Kidney (tissue), 14 donors: ENCODE measurements around the gene MLN. TPM values are rescaled to one million over a fixed set of nuclear protein-coding genes. Genes with fewer than 3 reads are reported as not detected.

Experiments
- DNase-seq, 5 donors: peaks; one replicate each; pipeline ENCODE4 v3.0.0-alpha.2; 2013 to 2020
- FAIRE-seq: peaks from 2 replicates; lab custom pipeline; 2012; peaks lifted over from hg19 to GRCh38; lab: Jason Lieb, UNC
- H3K27ac ChIP-seq, 2 donors: one replicate each; pipeline ENCODE4 v1.7.0; 2013; ENCODE audit warnings: low read depth in 2 of 2, low read length in 2 of 2, inconsistent platforms in 1 of 2
- H3K27me3 ChIP-seq: one replicate; pipeline ENCODE4 v1.7.1; 2013; ENCODE audit warnings: low read length, inconsistent platforms; ENCODE audit not compliant: control insufficient read depth, insufficient read depth
- H3K36me3 ChIP-seq, 3 donors: one replicate each; pipeline versions ENCODE4 v1.7.0 to v1.7.1; 2013; ENCODE audit warnings: low read length in 3 of 3, control low read depth in 1 of 3, inconsistent platforms in 1 of 3; ENCODE audit not compliant: insufficient read depth in 3 of 3, control insufficient read depth in 2 of 3
- H3K4me1 ChIP-seq, 3 donors: one replicate each; pipeline versions ENCODE4 v1.7.0 to v1.7.1; 2013; ENCODE audit warnings: low read length in 3 of 3, inconsistent platforms in 1 of 3, low read depth in 1 of 3; ENCODE audit not compliant: control insufficient read depth in 2 of 3, insufficient read depth in 2 of 3
- H3K4me3 ChIP-seq, 3 donors: one replicate each; pipeline versions ENCODE4 v1.7.0 to v1.8.1; 2013; ENCODE audit warnings: low read length in 3 of 3, control low read depth in 1 of 3, inconsistent platforms in 1 of 3
- H3K9ac ChIP-seq, 3 donors: one replicate each; pipeline versions ENCODE4 v1.7.0 to v1.7.1; 2013; ENCODE audit warnings: low read length in 3 of 3, control low read depth in 1 of 3, inconsistent platforms in 1 of 3
- H3K9me3 ChIP-seq, 3 donors: one replicate each; pipeline versions ENCODE4 v1.7.0 to v1.7.1; 2013; ENCODE audit warnings: low read length in 3 of 3, control low read depth in 1 of 3, inconsistent platforms in 1 of 3; ENCODE audit not compliant: control insufficient read depth in 2 of 3, insufficient read depth in 1 of 3
- intact Hi-C: fragments of 100-400 bp; cut with DNase I; formaldehyde crosslinking; loops from one replicate; pipeline ENCODE4 v1.11.1; 2022
- polyA plus RNA-seq: library from polyadenylated mRNA; stranded (reverse); fragments of 350-450 nt; fragmentation: Illumina TruSeq; extraction: RNeasy Lipid Tissue Mini Kit (QIAGEN cat#74804); gene quantifications from one replicate; pipeline ENCODE4 v1.2.3, GENCODE V29; 2014; ENCODE audit warnings: low read depth, low replicate concordance; ENCODE audit not compliant: insufficient read depth
- total RNA-seq: library from RNA; stranded (reverse); fragmentation: NEBNext Ultra II Directional; extraction: Animal tissue kit (Norgen Biotek cat#: 25700); gene quantifications from one replicate; pipeline ENCODE4 v1.2.1, GENCODE V29; 2021
- TF ChIP-seq, protein P1 (sequence below): IDR thresholded peaks from 3 replicates; pipeline ENCODE4 v1.5.1; 2012; ENCODE audit warnings: mild to moderate bottlenecking, moderate library complexity, borderline replicate concordance; ENCODE audit not compliant: insufficient read depth; ENCODE audit errors: extremely low read depth
- donor health status: control.
- donor health status: control.
- donor health status: control.
- donor health status: control.
- donor health status: control.
- donor health status: DM: yes; HTN: yes; CAD: no.
- donor health status: Normal renal cell carcinoma (clear cell type).

MLN gene
- total and polyA plus RNA-seq, 2 donors from 2014 or later: not detected

DNA sequence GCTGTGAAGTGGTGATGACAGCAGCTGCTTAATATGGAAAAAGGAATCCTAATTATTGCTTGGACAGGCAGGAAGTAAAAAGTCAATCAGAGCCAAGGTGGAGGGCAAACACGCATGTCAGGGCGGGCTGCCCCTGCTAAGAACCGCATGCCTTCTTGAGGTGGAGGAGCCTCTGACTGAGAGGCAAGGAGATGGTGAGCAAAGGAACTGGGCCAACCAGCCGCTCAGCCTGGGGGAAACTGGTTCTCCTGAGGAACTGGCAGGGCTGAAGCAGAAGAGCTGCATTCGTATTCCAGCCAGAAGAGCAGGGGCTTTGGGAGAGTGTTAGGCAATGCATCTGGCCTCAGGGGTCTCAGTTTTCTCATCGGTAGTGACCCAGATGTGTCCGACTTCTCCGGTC, 13.1 kb upstream of the MLN start:
- intact Hi-C loops: no loop called here
- DNase-seq: peak in 1 of 5 donors; percentile 13
- H3K27ac ChIP-seq: no peak overlapping the region
- H3K4me1 ChIP-seq: peaks cover 0 to 9% (median 0%) of the 10 kb centered on the region in 3 donors
- TF ChIP-seq, protein P1, sequence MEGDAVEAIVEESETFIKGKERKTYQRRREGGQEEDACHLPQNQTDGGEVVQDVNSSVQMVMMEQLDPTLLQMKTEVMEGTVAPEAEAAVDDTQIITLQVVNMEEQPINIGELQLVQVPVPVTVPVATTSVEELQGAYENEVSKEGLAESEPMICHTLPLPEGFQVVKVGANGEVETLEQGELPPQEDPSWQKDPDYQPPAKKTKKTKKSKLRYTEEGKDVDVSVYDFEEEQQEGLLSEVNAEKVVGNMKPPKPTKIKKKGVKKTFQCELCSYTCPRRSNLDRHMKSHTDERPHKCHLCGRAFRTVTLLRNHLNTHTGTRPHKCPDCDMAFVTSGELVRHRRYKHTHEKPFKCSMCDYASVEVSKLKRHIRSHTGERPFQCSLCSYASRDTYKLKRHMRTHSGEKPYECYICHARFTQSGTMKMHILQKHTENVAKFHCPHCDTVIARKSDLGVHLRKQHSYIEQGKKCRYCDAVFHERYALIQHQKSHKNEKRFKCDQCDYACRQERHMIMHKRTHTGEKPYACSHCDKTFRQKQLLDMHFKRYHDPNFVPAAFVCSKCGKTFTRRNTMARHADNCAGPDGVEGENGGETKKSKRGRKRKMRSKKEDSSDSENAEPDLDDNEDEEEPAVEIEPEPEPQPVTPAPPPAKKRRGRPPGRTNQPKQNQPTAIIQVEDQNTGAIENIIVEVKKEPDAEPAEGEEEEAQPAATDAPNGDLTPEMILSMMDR: no peak
- no peak overlapping the region for H3K9ac ChIP-seq
- no peak overlapping the region for H3K4me3 ChIP-seq
- no peak for FAIRE-seq
- H3K27me3 ChIP-seq: no peaks in the 10 kb centered on the region
- H3K9me3 ChIP-seq: no peaks in the 10 kb centered on the region
- H3K36me3 ChIP-seq: no peaks in the 10 kb centered on the region

DNA sequence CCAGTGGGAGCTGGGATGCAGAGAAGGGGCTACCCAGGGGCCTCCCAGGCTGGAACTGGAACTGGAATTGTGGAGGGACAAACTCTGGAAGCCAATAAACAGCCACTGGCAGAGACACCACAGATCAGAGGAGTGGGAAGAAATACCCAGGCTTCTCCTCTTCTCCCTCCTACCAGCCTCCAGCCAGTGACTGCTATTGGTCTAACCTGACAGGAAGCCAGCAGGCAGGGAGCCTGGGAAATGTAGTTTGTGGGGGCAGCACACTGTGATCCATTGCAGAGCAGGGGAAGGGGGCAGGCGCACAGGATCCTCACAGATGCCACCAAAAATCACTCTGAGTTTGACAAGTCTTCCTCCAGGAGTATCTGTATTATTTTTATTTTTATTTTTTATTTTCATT, 12.1 kb upstream of the MLN start:
- no peak overlapping the region for H3K27ac ChIP-seq
- intact Hi-C loops: no loop called here
- no peaks in the 10 kb centered on the region for H3K9me3 ChIP-seq
- H3K4me3 ChIP-seq: no peak overlapping the region
- peaks cover 0 to 9% (median 0%) of the 10 kb centered on the region in 3 donors for H3K4me1 ChIP-seq
- DNase-seq (peak in 3 of 5 donors; percentile 31 to 60 (median 35)), FAIRE-seq (no peak)
- H3K36me3 ChIP-seq: no peaks in the 10 kb centered on the region
- H3K9ac ChIP-seq: no peak overlapping the region
- no peaks in the 10 kb centered on the region for H3K27me3 ChIP-seq
- TF ChIP-seq, protein P1: no peak

DNA sequence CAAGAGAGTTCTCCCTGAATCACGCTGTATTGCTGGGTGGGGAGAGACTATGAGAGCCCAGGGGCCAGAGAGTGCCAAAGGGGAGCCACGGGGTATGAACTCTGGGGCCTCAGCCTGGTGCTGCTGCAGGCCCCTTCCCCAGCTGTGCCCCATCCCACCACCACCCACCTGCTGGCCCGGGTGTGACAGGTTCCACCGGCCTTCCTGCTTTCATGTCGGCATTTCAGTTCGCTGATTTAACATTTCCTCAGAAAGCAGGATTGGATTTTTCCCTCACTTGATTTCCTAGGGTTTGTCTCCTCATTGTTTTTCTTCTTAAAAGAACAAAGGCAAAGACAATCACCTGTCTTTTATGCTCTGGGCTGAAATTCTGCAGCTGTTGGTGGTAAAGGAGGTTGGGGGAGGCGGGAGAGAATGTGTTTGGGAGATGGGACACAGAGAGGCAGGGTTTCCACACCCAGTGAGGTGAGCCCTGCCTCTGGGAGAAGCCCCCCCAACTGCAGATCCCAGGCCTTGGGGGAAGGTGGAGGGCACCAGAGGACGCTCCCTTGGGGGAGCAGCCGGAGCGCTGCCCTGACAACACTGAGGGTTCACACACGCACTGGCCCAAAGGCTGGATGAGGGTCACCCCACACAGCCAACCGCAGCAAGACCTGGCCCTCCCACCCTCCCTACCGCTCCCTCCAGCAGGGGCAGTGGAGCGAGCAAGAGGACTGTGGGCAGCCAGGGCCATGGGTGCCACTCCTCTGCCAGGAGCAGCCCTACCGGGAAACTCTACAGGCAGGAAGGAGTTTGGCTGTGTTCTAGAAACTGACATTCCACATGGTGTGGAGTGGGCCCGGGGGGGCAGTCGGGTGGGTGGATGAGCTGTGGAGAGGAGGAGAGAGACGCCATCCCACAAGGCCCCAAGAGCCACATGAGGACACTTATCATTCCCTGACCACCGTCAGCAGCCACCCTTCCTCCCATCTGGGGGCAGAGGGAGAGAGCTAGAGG, 10.5 kb upstream of the MLN start:
- Histone ChIP-seq H3K27me3 (no peaks in the 10 kb centered on the region), H3K27ac (no peak overlapping the region), H3K4me3 (no peak overlapping the region), H3K9ac (no peak overlapping the region), H3K36me3 (no peaks in the 10 kb centered on the region), H3K9me3 (no peaks in the 10 kb centered on the region), H3K4me1 (peaks cover 0 to 9% (median 0%) of the 10 kb centered on the region in 3 donors)
- DNase-seq (peak in 1 of 5 donors; percentile 66), FAIRE-seq (no peak)
- TF ChIP-seq, protein P1: no peak
- intact Hi-C loops: no loop called here
